Loucy (cell line): ENCODE measurements around the gene GZMM.

ENCODE experiments used
- CTCF ChIP-seq: fragments of 200-600 bp; sonication (generic); conservative IDR thresholded peaks from 2 replicates; pipeline ENCODE4 v1.5.1; 2014; ENCODE audit warnings: mild to moderate bottlenecking, antibody characterized with exemption, low read length
- EZH2phosphoT487 ChIP-seq: fragments of 200-600 bp; IDR thresholded peaks from 2 replicates; pipeline ENCODE4 v1.6.1; 2018; ENCODE audit warnings: antibody characterized with exemption, mild to moderate bottlenecking, moderate library complexity, borderline replicate concordance

- TF ChIP-seq CTCF (peak; percentile 98), EZH2phosphoT487 (no peak)
These were observed 33.2 kb upstream of the GZMM start for GRCh38 chr19:510606-511100.
